ENCODE data around the gene DCAF12L1.
A peak's percentile ranks its signal among the peaks of the same experiment; 100 is the strongest.

Gene DCAF12L1

GRCh38 chrX:126552313-126553022 lies at the start of gene DCAF12L1:
DCAF12L1 (minus strand) TSS chrX:126552814; CDS start chrX:126552608, 206 bp downstream.
- DNase-seq = peak; percentile 74

GRCh38 chrX:126580877-126581276 lies 28.3 kb upstream of the DCAF12L1 start:
- DNase-seq = no peak

- no peak for DNase-seq
These were observed 23.3 kb upstream of the DCAF12L1 start for GRCh38 chrX:126575911-126576310.

- no peak for DNase-seq
These were observed 4.5 kb upstream of the DCAF12L1 start for GRCh38 chrX:126557151-126557550.

GRCh38 chrX:126551725-126552312 lies 795 bp downstream of the DCAF12L1 start:
- DNase-seq = no peak

- DNase-seq = peak; percentile 82
These were observed 1.3 kb downstream of the DCAF12L1 start for GRCh38 chrX:126551306-126551705.

GRCh38 chrX:126550816-126551215 lies 1.8 kb downstream of the DCAF12L1 start:
- DNase-seq = peak; percentile 45

GRCh38 chrX:126509923-126510322 lies 42.7 kb downstream of the DCAF12L1 start:
- no peak for DNase-seq

Measured in DMS53 (cell line).